ENCODE data around the gene ERI3.

The ERI3 gene

DNA sequence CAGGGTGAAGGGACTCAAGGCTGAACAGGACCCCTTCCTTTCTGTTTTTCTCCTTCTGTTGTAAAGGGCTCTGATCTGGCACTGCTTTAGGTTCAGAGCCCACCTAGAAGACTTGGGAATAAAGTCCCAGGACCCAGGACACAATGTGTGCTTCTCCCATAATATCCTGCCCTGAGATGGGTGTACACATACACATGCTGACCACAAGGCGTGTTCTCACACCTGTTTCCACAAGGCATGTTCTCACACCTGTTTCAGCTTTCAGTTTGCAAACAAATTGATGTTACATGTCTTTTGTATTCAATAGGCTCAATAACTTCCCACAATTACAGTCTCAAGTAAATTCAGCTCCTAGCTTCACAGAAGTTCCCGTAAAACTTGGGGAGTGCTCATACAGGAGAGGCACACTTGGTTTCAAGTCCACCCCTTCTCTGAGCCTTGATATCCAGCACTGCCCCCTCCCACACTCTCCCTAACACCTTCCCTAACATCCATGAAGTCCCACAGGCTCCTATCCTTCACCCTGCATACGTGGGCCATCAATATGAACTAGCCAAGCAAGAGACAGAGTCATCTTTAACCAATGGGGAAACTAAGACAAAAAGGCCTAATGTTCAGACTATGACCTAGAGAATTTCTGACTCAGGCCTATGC lies 41.7 kb downstream of the ERI3 start:
- no peak for DNase-seq

DNA sequence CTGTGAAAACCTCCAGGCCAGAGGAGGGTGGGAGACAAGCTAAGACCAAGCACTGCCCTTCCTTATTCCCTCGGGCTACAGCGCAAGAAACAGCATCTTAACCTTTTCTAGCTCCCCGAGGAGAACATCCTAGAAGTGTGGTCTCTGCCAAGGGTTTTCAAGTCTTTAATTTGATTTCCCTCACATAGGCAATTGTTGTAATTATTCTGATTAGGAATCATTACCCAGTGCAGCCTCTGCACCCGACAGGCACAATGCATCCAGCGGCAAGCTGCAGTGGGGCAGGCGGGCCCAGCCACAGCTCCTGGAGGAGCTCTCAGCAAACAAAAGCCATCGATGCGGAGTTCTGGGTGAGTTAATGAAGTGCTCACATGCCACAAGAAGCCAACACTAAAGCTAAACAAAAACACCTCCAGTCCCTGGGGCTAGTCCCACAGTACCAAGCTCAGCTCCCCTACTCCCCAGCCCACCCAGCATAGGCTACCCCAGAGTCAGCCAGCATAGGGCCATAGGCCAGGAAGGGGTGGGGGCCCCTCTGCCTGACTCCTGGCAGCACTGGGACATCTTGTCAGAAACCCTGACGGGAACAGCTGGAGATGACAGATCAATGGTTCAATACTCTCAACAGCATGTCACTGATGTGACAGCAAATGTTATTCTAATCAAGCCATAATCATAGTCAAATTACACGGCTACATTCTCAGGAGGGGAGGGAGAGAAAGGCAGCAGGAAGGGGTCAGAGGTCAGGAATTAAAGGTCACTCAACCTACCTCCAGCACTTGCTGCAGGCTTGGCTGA lies 42.5 kb downstream of the ERI3 start:
- no peak for DNase-seq

DNA sequence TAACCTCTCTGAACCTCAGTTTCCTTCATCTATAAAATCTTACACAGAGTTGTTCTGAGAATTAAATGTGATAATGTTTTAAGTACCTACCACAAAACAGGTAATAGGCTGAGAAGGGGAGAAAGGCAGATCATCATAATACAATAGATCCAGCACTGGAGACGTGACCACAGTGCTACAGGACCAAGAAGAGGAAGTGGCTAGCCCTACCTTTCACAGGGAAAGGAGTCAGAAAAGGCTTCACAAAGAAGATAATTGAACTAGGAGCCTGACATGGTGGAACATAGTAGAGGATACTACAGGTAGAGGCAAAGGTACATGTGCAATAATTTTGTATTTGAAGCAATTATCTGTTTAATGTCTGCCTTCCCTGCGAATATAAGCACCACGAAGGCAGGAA lies 45.1 kb downstream of the ERI3 start:
- no peak for DNase-seq

DNA sequence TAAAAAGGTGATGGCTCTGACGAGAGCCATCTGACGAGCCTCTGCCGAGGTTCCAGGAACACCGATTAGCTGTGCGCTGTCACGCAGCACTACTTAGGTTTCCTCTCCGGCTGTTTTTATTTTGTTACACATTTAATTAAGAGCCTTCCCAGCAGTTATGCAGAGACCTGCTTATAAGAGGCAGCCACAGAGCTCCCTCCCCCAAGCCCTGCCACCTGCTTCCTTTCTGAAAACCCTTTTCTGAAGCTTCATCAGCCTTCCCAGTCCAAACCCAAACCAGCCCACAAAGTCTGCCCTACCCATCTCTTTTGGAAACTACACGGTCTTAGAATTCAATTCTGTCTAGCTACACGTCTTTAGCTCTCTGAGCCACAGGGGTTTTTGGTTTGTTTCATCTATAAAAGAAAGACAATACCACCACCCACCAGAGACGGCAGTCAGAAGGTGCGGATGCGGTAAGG lies 49.1 kb downstream of the ERI3 start:
- DNase-seq = peak; percentile 98

DNA sequence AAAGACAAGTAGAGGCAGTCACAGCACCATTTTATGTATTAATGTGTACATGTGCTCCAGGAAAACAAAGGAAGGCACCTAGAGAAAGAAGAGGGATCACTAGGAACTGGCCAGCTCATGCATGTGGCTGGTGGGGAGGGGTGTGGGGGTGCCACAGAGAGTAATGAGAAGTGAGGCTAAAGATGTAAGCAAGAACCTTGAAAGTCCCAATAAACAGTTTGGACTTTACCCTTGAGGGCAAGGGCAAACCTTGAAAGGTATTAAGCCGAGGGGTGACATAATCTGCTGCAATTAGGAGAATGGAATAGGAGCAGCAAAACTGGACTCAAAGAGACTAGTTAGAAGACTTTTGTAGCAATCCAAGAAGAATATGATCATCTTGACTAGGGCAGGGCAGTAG lies 51.5 kb downstream of the ERI3 start:
- no peak for DNase-seq

DNA sequence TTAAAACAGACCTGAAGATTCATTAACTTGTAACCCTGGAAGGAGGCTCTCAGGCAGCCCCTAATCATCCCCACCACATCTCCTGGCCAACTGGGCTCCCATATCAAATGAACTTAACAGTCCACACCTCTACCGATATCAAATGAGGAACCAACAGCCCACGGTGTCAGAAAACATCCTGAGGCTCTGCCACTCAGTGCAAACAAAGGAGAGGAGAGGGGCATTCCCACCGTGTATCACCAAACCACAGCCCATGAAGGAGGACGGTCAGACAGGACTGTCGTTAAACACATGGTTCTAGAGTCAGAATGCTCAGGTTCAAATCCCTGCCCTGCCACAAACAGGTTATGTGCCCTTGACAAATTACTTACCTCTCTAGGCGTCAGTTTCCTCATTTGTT lies 52.5 kb downstream of the ERI3 start:
- DNase-seq = no peak

DNA sequence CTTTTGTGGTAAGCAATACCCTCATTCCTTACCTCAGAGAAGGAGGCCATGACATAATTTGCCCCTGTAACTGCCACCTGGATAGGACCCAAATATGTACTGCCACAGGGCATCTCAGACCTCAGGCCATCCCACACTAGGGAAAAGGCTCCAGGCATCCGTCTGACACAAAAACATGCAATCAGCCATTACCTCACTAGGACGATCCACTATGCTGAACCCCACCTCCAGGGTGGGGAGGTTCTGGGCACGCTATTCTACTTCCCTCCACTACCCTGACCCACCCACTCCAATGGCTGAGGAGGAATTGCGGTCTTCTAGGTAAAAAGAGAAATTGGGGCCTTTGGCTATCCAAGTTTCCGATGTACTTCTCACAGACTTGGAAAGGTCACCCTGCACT lies 53.6 kb downstream of the ERI3 start:
- no peak for DNase-seq

DNA sequence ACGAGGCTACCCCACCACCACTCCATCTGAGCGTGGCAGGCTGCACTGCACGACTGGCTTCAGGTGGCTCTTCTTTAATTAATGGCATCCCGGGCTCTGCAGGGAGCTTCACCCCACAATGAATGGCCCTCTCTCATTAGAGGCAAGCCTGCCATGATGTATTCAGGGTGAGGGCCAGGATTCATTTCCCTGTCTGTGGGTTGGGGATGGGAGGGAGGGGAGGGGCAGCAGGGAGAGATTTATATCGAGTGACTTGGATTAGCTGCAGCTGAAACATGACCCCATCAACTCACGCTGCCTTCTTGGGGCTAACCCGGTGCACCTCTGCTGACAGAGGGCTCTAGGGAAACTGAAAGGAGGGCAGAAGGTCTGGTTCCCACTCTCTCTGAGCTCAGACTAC lies 54.2 kb downstream of the ERI3 start:
- peak; percentile 76 for DNase-seq

DNA sequence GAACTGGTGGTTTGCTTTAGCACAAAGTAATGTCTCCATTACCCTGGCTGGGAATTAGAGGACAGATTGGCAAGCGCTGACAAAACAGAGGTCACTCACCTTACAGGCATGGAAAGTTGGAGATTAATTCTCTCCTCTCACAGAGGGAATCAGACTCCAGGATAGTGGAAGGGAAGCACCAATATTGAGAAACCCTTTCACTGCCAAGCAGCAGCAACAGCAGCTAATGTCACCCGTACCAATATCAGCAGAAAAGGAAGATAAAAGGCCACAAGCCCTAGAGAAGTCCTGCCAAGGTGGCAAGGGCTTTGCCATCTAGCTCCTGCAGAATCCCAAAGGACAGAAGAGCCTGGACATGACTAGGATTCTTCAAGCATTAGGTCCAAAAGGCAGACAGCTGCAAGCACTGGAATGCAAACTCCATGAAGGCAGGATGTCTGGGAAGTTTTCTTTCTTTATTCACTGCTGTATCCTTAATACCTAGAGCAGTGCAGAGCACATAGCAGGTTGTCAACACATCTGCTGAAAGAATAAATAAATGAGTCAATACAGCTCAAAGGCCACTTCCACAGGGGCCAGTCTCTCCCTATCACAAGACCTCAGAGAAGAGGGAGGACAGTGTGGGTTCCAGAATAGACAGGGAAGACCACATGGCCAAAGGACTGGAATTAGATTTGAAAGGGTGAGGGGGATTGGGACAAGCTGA lies 57.2 kb downstream of the ERI3 start:
- no peak for DNase-seq

DNA sequence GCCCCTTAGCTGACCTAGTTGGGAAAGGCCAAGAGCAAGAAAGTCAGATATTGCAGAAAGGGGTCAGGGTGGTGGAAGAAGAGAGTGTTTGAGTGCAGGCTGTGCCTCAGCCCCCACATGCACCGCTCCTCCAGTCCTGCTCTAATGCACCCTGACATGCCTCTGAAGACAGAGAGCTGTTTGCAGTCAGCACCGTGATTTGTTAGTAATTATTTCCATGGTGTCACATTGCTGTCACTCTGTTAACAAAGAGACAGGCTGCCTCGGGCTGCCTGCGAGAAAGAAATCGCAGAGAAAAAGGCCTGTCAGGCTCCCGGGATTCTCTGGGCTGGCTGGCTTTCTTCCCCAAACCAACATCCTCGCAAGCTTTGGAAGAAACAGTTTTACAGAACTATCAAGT lies 58.3 kb downstream of the ERI3 start:
- DNase-seq = peak; percentile 14

DNA sequence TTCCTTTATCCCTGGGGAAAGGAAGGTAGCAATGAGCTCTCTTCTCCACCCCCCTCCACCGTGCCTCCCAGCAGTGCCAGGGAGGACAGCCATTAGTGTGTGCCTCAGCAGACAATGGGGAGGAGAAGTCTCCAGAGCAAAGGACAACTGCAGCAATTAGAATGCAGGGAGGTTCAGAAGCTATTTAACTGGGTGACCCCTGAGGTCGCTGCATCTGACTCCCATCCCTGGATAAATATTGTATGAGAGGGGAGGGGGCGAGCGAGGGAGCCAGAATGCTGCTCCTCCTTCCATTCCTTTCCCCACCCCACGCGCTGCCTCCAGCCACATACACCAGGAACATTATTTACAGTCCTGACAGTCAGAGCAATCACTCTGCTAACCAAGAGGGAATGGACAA lies 59.0 kb downstream of the ERI3 start:
- DNase-seq = no peak

DNA sequence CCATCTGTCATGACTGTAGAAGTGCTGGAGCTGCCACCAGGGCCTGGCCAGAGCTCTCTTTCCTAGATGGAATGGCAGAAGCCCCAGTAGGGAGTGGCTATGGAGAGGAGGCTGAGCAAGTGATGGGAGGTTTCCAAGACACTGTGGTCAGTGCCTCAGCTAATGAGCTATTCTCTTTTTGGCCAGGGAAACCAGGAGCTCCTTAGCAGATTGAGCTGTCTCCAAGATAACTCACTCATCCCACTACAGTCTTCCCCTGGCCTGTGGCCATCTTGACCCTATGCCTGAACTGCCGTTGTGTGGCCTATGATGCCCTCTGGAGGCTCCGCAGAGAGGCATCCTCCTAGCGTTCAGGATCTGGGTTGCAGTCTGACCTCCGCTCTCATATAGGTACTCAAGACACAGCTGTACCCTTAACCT lies 60.5 kb downstream of the ERI3 start:
- DNase-seq = no peak

DNA sequence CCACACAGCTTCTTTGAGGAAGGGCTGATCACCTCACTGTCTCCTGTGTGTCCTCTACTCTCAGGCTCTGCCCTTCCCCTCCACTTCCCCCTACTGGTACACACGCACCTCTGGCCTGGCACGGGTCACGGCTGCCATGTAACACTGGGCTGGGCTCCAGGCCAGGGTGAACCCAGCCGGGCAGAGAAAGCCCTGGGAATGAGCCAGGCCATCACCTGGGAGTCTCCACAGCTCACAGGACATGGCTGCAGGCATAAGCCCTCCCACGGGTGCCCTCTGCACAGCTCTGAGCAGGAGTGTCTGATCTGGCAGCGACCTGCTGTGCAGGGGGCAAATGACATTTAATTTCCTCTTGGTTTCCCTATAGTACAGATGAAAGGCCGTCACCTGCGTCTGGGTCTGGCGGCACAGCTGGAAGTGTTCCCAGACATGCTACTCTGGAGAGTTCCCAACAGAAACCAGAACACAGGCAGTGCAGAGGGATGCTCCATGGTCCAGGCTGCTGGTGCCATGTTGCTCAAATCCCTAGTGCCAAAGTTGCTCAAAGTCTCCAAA lies 61.2 kb downstream of the ERI3 start:
- peak; percentile 76 for DNase-seq

DNA sequence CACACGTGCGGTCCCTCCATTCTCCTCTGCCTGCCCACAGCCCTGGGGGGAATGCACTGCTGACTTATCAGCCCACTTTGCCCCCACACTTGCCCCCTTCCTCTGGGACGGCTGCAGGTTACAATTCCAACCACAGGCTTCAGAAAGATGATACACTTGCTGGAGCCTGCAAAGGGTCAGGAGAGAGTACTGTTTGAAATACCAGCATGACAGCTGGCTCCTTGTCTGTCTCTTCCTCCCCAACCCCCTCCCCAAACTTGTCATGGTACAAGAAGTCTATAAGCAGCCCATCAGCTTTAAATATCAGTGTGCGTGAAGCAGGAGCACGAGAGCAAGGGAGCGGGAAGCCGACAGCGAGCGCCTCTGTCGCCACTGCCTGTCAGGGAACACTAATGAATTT lies 62.4 kb downstream of the ERI3 start:
- DNase-seq = no peak

DNA sequence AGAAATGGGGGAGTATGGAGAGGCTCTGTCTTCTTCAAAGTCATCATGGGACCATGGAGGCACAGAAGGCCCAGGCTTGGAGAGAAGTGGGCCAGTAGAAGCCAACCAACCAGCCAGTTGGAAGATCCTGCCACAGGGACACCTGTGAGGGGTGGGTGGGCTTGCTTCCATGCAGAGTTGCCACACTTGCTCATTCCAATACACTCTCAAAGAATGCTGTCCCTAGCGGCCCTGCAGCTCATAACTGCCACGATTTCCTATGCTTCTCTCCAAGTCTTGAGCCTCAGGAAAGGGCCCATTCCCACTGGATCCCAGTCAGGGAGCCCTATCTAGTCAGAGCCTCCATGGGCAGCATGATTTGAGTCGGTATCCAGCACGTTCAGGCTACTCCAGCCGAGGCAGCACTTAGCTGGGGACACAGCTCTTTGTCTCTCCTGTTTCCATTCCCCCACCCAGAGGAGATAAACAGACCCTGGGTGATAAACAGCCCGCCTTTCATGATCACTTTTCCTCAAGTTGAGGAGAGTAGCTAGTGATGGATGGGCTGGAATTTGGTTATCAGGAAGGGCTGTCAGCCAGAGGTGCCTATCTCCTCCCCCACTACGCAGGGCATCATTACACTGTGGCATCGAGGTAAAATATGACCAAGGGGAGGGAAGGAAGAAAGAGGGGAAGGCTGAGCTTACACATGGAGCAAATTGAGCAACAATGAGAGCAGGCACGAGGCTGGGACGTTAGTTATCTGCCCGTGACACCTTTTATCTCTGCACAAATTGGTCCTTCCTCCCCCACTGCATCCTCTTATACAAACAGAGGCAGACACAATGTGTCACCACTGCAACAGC lies 64.6 kb downstream of the ERI3 start:
- no peak for DNase-seq

DNA sequence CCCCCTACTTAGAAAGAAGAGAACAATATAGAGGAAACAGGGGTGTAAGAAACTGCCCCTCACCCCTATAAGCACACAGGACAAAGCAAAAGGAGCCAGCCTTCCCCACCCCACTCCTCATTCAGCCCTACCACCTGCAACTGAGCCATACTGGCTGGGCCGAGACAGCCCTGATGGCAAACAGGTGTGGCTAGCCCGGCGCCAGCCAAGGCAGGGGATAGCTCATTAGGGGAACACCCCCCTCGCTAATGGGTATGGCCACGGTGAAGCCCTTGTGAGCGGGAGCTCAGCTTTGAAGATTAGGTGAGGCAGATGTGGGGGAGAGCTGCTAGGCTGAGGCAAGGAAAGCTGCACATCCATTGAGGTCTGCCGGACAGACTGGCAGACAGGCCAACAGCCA lies 65.5 kb downstream of the ERI3 start:
- no peak for DNase-seq

DNA sequence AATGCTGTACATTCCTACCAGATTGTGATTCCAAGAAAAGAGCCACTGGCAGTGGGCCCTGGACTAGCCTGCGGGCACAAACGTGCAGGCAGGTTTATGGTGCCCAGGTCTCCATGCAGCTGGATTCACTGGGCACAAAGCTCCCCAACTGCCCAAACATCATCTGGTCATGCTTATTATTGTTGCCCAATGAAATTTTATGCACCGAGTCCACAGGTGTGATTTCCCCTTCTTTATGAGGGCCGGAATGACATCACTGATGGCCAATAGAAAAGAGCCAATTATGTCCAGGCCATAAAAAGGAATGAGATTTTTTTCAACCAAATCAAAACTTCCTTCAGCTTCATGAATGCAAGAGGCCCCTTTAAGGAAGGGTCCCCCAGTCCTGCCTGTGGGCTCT lies 66.2 kb downstream of the ERI3 start:
- DNase-seq = no peak

DNA sequence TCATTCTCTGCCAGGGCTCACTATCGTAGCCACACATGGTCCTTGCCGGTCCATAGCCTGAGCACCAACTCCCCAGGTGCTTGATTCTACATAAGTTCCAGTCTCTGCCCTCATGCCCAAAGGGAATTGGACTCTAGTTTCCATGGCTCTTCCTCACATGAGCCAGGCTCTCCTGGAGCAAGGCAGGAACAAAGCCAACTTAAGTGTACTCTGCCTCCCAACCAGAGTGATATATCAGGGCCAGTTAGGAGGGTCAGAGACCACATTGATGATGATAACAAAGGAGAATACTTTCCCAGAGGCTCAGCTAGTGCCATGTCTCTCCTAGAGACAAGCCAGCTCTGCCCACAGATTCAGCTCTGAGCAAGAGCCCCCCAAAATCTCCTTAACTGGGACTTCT lies 70.9 kb downstream of the ERI3 start:
- DNase-seq = no peak

DNA sequence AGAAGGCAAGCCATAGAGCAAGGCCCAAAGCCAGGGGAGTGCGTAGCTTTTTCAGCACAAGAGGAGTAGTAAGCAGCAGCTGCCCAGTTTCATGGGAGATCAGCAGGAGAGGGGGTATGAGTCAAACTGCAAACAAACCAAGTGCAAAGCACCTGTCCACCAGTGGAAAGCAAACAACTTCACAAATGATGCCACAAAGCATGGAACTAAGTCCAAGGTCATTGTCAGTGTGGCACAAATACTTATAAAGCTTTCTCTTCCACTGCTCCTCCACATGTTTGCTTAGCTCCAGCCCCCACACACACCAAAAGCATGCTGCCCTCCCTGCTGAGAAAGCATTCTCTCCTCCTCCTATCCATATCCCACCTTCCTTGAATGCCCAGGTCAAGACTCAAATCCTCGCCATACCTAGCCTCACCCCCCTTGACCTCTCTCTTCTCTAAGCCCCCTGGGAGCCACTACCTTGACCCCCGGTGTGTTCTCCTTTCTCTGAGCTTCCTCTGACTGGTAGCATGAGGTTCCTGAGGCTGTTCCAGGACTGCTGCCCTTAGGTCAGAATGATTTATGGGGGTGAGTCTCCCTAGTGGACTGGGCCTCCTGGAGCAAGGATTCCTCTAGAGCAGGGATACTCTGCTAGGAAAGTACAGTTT lies 71.4 kb downstream of the ERI3 start:
- DNase-seq = no peak

DNA sequence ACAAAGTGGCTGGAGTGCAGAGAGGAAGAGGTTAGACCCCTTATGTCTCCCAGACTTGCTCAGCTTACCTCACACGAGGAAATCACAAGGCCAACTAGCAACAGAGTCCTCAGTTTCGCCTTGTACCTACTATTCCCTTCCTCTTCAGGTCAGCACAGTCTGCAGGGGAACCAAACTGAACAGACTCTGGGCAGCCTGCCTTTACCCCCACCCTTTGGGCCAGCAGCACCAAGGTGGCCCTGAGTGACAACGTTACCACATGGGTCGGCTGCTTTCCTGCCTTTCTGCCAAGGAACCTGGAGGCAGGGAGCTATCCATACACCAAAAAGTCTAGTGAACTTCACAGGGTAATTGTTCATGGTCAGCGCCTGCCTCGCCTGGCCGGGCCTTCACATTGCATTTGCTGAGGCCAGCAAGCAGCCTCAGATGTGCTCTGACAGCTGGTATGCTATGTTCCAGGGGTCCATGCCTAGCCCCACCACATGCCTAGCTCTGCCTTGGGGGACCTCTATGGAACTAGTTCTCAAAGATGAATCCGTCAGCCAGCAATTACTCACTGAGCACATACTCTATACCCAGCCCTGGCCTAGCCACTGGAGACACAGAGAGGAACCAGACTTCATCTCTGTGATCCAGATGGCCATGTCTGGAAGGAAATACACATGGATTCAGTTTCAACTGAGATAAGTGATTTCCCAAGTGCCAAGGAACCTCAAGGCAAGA lies 72.2 kb downstream of the ERI3 start:
- no peak for DNase-seq

DNA sequence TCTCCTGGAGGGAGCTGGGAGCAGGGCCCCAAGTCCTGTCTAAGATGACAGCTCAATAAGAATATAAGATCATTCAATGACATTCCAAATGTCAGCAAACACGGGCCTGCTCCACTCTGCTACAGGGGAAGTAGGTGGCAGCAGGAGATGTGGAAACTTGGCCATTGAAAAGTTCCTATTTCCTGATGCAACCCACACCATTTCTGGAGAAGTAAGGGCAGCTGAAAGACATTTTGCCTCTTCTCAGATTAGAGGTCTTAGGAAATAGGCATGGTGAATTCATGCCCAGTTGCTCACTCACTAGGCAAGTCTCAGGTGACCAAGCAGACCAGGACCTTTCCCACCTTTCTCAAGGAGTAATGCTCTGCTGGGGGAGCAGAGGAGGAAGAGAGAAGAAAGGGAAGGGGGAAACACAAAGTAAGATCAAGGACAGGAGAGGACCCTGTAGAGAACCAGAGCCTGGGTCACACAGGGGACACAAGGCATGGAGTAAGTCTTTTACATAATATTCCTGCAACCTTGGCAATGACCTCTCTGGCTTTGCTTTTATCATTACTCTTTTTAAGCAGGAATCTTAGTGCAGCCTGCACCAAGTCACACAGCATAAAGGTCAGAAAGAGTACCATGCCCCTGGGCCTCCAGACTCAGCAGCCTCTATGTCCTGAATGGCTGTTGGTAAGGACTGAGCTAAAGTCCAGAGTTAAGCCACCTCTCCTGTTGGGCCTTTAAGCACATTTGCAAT lies 72.9 kb downstream of the ERI3 start:
- DNase-seq = no peak

All from NCI-H2171 treated with DMSO at 0.1 percent for 48 hours (cell line).